ENCODE data around the gene DDX21. TPM values are rescaled to one million over a fixed set of nuclear protein-coding genes. Genes with fewer than 3 reads are reported as not detected.
"Not testable (repeated sequence)": the region's sequence is repeated elsewhere in the genome, so short reads cannot be mapped to it uniquely, and the experiment has no call there.

The DDX21 gene
- total RNA-seq: 267 and 278 TPM in 2 replicates

GRCh38 chr10:68955832-68956532, at the start of gene DDX21:
Gene DDX21, plus strand, starts transcription at chr10:68956170. Its CDS starts 56 bp downstream, at chr10:68956226.
- H3K4me1 Mint-ChIP-seq (ENCODE audit: low read depth): peaks cover 25% of the 10 kb centered on the region
- H3K9me3 Mint-ChIP-seq: no peaks in the 10 kb centered on the region
- intact Hi-C loops (cut with micrococcal nuclease): loop anchor here (1.0 kb wide), 8 partner anchors 32 to 452 kb away; partner anchors contain the start of genes CCAR1, DDX50, KIFBP and SUPV3L1
- no peaks in the 10 kb centered on the region for H3K27me3 Mint-ChIP-seq (ENCODE audit: insufficient read depth)
- DNase-seq (ENCODE audit: low spot score): peak; percentile 87
- H3K4me3 Mint-ChIP-seq: peak within 1 kb of the TSS; percentile 99
- H3K36me3 Mint-ChIP-seq (ENCODE audit: low read depth): peaks cover 44% of the 10 kb centered on the region
- peak within 1 kb of the TSS; percentile 99 for H3K27ac Mint-ChIP-seq

GRCh38 chr10:68924593-68924992, 31.4 kb upstream of the DDX21 start:
- H3K4me1 Mint-ChIP-seq (ENCODE audit: low read depth): peaks cover 13% of the 10 kb centered on the region
- no peak overlapping the region for H3K4me3 Mint-ChIP-seq
- intact Hi-C loops (cut with micrococcal nuclease): no loop called here
- peak overlapping the region; percentile 34 for H3K27ac Mint-ChIP-seq
- no peaks in the 10 kb centered on the region for H3K9me3 Mint-ChIP-seq
- no peak for DNase-seq (ENCODE audit: low spot score)
- no peaks in the 10 kb centered on the region for H3K27me3 Mint-ChIP-seq (ENCODE audit: insufficient read depth)
- peaks cover 26% of the 10 kb centered on the region for H3K36me3 Mint-ChIP-seq (ENCODE audit: low read depth)

- H3K36me3 Mint-ChIP-seq (ENCODE audit: low read depth): peaks cover 26% of the 10 kb centered on the region
- H3K9me3 Mint-ChIP-seq: no peaks in the 10 kb centered on the region
- DNase-seq (ENCODE audit: low spot score): no peak
- no peaks in the 10 kb centered on the region for H3K27me3 Mint-ChIP-seq (ENCODE audit: insufficient read depth)
- H3K4me1 Mint-ChIP-seq (ENCODE audit: low read depth): peaks cover 13% of the 10 kb centered on the region
- intact Hi-C loops (cut with micrococcal nuclease): no loop called here
- H3K4me3 Mint-ChIP-seq: no peak overlapping the region
- peak overlapping the region; percentile 48 for H3K27ac Mint-ChIP-seq
Observed at GRCh38 chr10:68925489-68925888, 30.5 kb upstream of the DDX21 start.

GRCh38 chr10:68929157-68929556, 26.8 kb upstream of the DDX21 start:
- H3K4me1 Mint-ChIP-seq (ENCODE audit: low read depth); DNase-seq (ENCODE audit: low spot score); H3K4me3 Mint-ChIP-seq; H3K9me3 Mint-ChIP-seq; H3K27ac Mint-ChIP-seq; intact Hi-C loops (cut with micrococcal nuclease); H3K27me3 Mint-ChIP-seq (ENCODE audit: insufficient read depth): not testable (repeated sequence)
- peaks cover 31% of the 10 kb centered on the region for H3K36me3 Mint-ChIP-seq (ENCODE audit: low read depth)

GRCh38 chr10:68929888-68930287, 26.1 kb upstream of the DDX21 start:
- H3K4me3 Mint-ChIP-seq; H3K9me3 Mint-ChIP-seq; intact Hi-C loops (cut with micrococcal nuclease); DNase-seq (ENCODE audit: low spot score); H3K27ac Mint-ChIP-seq; H3K27me3 Mint-ChIP-seq (ENCODE audit: insufficient read depth); H3K4me1 Mint-ChIP-seq (ENCODE audit: low read depth): not testable (repeated sequence)
- H3K36me3 Mint-ChIP-seq (ENCODE audit: low read depth): peaks cover 29% of the 10 kb centered on the region

GRCh38 chr10:68932860-68933259, 23.1 kb upstream of the DDX21 start:
- DNase-seq (ENCODE audit: low spot score); H3K4me3 Mint-ChIP-seq; H3K27ac Mint-ChIP-seq; H3K9me3 Mint-ChIP-seq; intact Hi-C loops (cut with micrococcal nuclease); H3K27me3 Mint-ChIP-seq (ENCODE audit: insufficient read depth): not testable (repeated sequence)
- Mint-ChIP-seq H3K36me3 (ENCODE audit: low read depth) (peaks cover 38% of the 10 kb centered on the region), H3K4me1 (ENCODE audit: low read depth) (peaks cover 18% of the 10 kb centered on the region)

GRCh38 chr10:68934994-68935393, 21.0 kb upstream of the DDX21 start:
- intact Hi-C loops (cut with micrococcal nuclease): no loop called here
- Mint-ChIP-seq H3K27me3 (ENCODE audit: insufficient read depth) (no peaks in the 10 kb centered on the region), H3K27ac (peak overlapping the region; percentile 75), H3K36me3 (ENCODE audit: low read depth) (peaks cover 47% of the 10 kb centered on the region), H3K4me1 (ENCODE audit: low read depth) (peaks cover 18% of the 10 kb centered on the region), H3K4me3 (no peak overlapping the region), H3K9me3 (no peaks in the 10 kb centered on the region)
- DNase-seq (ENCODE audit: low spot score): no peak

GRCh38 chr10:68938117-68938516, 17.9 kb upstream of the DDX21 start:
- Mint-ChIP-seq H3K4me1 (ENCODE audit: low read depth) (peaks cover 18% of the 10 kb centered on the region), H3K27ac (peak overlapping the region; percentile 11), H3K9me3 (no peaks in the 10 kb centered on the region), H3K4me3 (no peak overlapping the region), H3K27me3 (ENCODE audit: insufficient read depth) (no peaks in the 10 kb centered on the region), H3K36me3 (ENCODE audit: low read depth) (peaks cover 40% of the 10 kb centered on the region)
- intact Hi-C loops (cut with micrococcal nuclease): no loop called here
- DNase-seq (ENCODE audit: low spot score): no peak

- no peak for DNase-seq (ENCODE audit: low spot score)
- Mint-ChIP-seq H3K4me3 (no peak overlapping the region), H3K9me3 (no peaks in the 10 kb centered on the region), H3K4me1 (ENCODE audit: low read depth) (peaks cover 18% of the 10 kb centered on the region), H3K27ac (no peak overlapping the region), H3K27me3 (ENCODE audit: insufficient read depth) (no peaks in the 10 kb centered on the region), H3K36me3 (ENCODE audit: low read depth) (peaks cover 40% of the 10 kb centered on the region)
- intact Hi-C loops (cut with micrococcal nuclease): no loop called here
Observed at GRCh38 chr10:68938884-68939283, 17.1 kb upstream of the DDX21 start.

- peaks cover 39% of the 10 kb centered on the region for H3K36me3 Mint-ChIP-seq (ENCODE audit: low read depth)
- DNase-seq (ENCODE audit: low spot score); H3K9me3 Mint-ChIP-seq; H3K4me3 Mint-ChIP-seq; H3K27ac Mint-ChIP-seq; H3K27me3 Mint-ChIP-seq (ENCODE audit: insufficient read depth); intact Hi-C loops (cut with micrococcal nuclease); H3K4me1 Mint-ChIP-seq (ENCODE audit: low read depth): not testable (repeated sequence)
Observed at GRCh38 chr10:68940917-68941316, 15.1 kb upstream of the DDX21 start.

- Mint-ChIP-seq H3K36me3 (ENCODE audit: low read depth) (peaks cover 21% of the 10 kb centered on the region), H3K4me3 (no peak overlapping the region), H3K27ac (no peak overlapping the region), H3K9me3 (no peaks in the 10 kb centered on the region), H3K27me3 (ENCODE audit: insufficient read depth) (no peaks in the 10 kb centered on the region), H3K4me1 (ENCODE audit: low read depth) (no peaks in the 10 kb centered on the region)
- intact Hi-C loops (cut with micrococcal nuclease): no loop called here
- no peak for DNase-seq (ENCODE audit: low spot score)
Observed at GRCh38 chr10:68950598-68950997, 5.4 kb upstream of the DDX21 start.

GRCh38 chr10:68954904-68955303, 1.1 kb upstream of the DDX21 start:
- intact Hi-C loops (cut with micrococcal nuclease): loop anchor here (1.0 kb wide), 3 partner anchors 33 to 168 kb away; partner anchors contain the start of genes DDX50 and KIFBP
- peaks cover 36% of the 10 kb centered on the region for H3K36me3 Mint-ChIP-seq (ENCODE audit: low read depth)
- H3K4me3 Mint-ChIP-seq: peak overlapping the region; percentile 73
- no peak for DNase-seq (ENCODE audit: low spot score)
- H3K27me3 Mint-ChIP-seq (ENCODE audit: insufficient read depth): no peaks in the 10 kb centered on the region
- H3K9me3 Mint-ChIP-seq: no peaks in the 10 kb centered on the region
- H3K4me1 Mint-ChIP-seq (ENCODE audit: low read depth): peaks cover 22% of the 10 kb centered on the region
- H3K27ac Mint-ChIP-seq: peak overlapping the region; percentile 71

GRCh38 chr10:68955355-68955831, 577 bp upstream of the DDX21 start:
- Mint-ChIP-seq H3K27ac (peak overlapping the region; percentile 99), H3K27me3 (ENCODE audit: insufficient read depth) (no peaks in the 10 kb centered on the region), H3K4me1 (ENCODE audit: low read depth) (peaks cover 25% of the 10 kb centered on the region), H3K36me3 (ENCODE audit: low read depth) (peaks cover 39% of the 10 kb centered on the region), H3K9me3 (no peaks in the 10 kb centered on the region), H3K4me3 (peak overlapping the region; percentile 99)
- DNase-seq (ENCODE audit: low spot score): no peak
- intact Hi-C loops (cut with micrococcal nuclease): loop anchor here (1.0 kb wide), 3 partner anchors 33 to 168 kb away; partner anchors contain the start of genes DDX50 and KIFBP
